Brain microvascular endothelial cell (primary cell): ENCODE data around the gene SGPP1.

Experiments used
- DNase-seq: peaks from one replicate; pipeline ENCODE4 v3.0.0-alpha.2; 2020
- H3K27ac ChIP-seq: fragments of 250-450 bp; sonication (Bioruptor Pico); 2 replicates; pipeline ENCODE4 v1.5.1; 2020; ENCODE audit warnings: mild to moderate bottlenecking, moderate library complexity
- H3K27me3 ChIP-seq: fragments of 250-450 bp; sonication (Bioruptor Pico); replicated peaks from 2 replicates; pipeline ENCODE4 v1.5.1; 2020; ENCODE audit warnings: mild to moderate bottlenecking
- H3K36me3 ChIP-seq: fragments of 250-450 bp; sonication (Bioruptor Pico); replicated peaks from 2 replicates; pipeline ENCODE4 v1.5.1; 2020; ENCODE audit warnings: mild to moderate bottlenecking
- H3K4me3 ChIP-seq: 2 replicates; pipeline ENCODE4 v1.5.1; 2011; ENCODE audit warnings: low read depth, mild to moderate bottlenecking, control low read depth, low read length, moderate library complexity
- in situ Hi-C: cut with HindIII; loops from 2 replicates; pipeline ENCODE4 v1.10.0; 2017; ENCODE audit warnings: low sequenced_read_pairs, low pct_ligation_motif_present
- TF ChIP-seq, protein P1 (sequence below): IDR thresholded peaks from 2 replicates; pipeline ENCODE4 v1.5.1; 2011; ENCODE audit warnings: low read depth, mild to moderate bottlenecking, moderate library complexity, low read length, control low read depth, inconsistent platforms; ENCODE audit errors: missing control alignments

The SGPP1 gene

DNA sequence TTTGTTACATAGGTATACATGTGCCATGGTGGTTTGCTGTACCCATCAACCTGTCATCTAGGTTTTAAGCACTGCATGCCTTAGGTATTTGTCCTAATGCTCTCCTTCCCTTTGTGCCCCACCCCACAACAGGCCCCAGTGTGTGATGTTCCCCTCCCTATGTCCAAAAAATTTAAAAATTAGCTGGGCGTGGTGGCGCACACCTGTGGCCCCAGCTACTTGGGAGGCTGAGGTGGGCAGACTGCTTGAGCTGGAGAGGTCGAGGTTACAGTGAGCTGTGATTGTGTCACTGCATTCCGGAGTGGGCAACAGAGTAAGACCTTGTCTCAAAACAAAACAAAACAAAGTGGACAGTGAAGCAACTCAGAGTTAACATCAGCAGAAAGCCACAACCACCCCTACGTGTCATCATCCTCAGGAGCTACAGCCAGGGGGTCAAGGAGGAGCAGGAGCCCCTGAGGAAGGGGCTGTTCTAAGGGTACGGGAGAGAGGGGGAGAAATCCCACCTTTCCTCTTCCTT is 36.8 kb upstream of the SGPP1 start:
- Histone ChIP-seq H3K36me3 (no peaks in the 10 kb centered on the region), H3K4me3 (no peak overlapping the region), H3K27me3 (no peaks in the 10 kb centered on the region), H3K27ac (no peak overlapping the region)
- DNase-seq: no peak
- TF ChIP-seq, protein P1, sequence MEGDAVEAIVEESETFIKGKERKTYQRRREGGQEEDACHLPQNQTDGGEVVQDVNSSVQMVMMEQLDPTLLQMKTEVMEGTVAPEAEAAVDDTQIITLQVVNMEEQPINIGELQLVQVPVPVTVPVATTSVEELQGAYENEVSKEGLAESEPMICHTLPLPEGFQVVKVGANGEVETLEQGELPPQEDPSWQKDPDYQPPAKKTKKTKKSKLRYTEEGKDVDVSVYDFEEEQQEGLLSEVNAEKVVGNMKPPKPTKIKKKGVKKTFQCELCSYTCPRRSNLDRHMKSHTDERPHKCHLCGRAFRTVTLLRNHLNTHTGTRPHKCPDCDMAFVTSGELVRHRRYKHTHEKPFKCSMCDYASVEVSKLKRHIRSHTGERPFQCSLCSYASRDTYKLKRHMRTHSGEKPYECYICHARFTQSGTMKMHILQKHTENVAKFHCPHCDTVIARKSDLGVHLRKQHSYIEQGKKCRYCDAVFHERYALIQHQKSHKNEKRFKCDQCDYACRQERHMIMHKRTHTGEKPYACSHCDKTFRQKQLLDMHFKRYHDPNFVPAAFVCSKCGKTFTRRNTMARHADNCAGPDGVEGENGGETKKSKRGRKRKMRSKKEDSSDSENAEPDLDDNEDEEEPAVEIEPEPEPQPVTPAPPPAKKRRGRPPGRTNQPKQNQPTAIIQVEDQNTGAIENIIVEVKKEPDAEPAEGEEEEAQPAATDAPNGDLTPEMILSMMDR: no peak
- in situ Hi-C loops: no loop called here

- Histone ChIP-seq H3K4me3 (no peak overlapping the region), H3K27me3 (no peaks in the 10 kb centered on the region), H3K27ac (no peak overlapping the region), H3K36me3 (no peaks in the 10 kb centered on the region)
- in situ Hi-C loops: no loop called here
- TF ChIP-seq, protein P1: no peak
- no peak for DNase-seq
These were observed 36.2 kb upstream of the SGPP1 start for GRCh38 chr14:63764103-63764502.

DNA sequence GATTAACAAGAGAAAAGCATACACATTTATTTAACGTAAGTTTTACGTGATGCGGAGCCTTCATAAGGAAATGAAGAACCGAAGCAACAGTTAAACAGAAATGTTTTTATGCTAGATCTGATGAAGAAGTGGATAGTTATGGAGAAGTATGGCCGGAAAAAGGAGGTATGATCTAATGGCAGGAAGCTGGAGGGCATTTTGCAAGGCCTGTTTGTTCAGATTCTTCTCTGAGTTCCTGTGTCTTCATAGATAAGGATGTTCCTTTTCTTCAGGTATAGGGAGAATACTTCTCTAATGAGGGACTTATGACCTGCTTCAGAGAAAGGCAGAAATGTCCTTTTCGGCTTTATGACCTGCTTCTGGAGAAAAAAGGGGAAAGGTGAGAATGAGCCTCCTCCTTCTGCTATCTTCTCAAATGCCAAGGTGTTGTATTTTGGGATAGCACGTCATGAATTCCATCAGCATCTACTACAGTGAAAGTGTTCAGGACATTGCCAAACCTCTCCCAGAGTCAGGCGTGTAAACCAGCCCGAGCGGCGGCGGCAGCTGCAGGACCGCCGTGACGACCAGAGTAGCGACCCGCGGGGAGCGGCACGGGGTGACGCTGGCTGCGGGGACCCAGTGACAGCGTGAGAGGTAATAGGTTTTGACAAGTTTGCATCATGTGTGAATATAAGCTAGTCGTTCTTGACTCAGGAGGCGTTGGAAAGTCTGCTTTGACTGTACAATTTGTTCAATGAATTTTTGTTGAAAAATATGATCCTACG is 33.7 kb upstream of the SGPP1 start:
- TF ChIP-seq, protein P1: no peak
- in situ Hi-C loops: no loop called here
- no peaks in the 10 kb centered on the region for H3K27me3 ChIP-seq
- H3K36me3 ChIP-seq: no peaks in the 10 kb centered on the region
- no peak for DNase-seq
- H3K27ac ChIP-seq: no peak overlapping the region
- H3K4me3 ChIP-seq: no peak overlapping the region

- in situ Hi-C loops: no loop called here
These were observed 32.1 kb upstream of the SGPP1 start for GRCh38 chr14:63760014-63760413.

GRCh38 chr14:63759456-63759855 is 31.6 kb upstream of the SGPP1 start:
- no peak for DNase-seq
- Histone ChIP-seq H3K27ac (no peak overlapping the region), H3K27me3 (no peaks in the 10 kb centered on the region), H3K36me3 (no peaks in the 10 kb centered on the region), H3K4me3 (no peak overlapping the region)
- in situ Hi-C loops: no loop called here
- TF ChIP-seq, protein P1: no peak

More at GRCh38 chr14:63760014-63760413, 32.1 kb upstream of the SGPP1 start:
- Histone ChIP-seq H3K4me3 (no peak overlapping the region), H3K27me3 (no peaks in the 10 kb centered on the region), H3K27ac (no peak overlapping the region), H3K36me3 (no peaks in the 10 kb centered on the region)
- no peak for DNase-seq
- TF ChIP-seq, protein P1: no peak
